GM19240 (cell line): ENCODE measurements around the gene NOL12.

Source experiments
- DNase-seq: peaks from one replicate; pipeline ENCODE4 v3.0.0; 2011; ENCODE audit warnings: low spot score; ENCODE audit not compliant: insufficient read length

The NOL12 gene

GRCh38 chr22:37659066-37659896 is 26.9 kb upstream of the NOL12 start:
- no peak for DNase-seq

- DNase-seq = no peak
Measured at GRCh38 chr22:37659897-37660708, 26.0 kb upstream of the NOL12 start.

- no peak for DNase-seq
Measured at GRCh38 chr22:37660709-37661045, 25.5 kb upstream of the NOL12 start.

DNA sequence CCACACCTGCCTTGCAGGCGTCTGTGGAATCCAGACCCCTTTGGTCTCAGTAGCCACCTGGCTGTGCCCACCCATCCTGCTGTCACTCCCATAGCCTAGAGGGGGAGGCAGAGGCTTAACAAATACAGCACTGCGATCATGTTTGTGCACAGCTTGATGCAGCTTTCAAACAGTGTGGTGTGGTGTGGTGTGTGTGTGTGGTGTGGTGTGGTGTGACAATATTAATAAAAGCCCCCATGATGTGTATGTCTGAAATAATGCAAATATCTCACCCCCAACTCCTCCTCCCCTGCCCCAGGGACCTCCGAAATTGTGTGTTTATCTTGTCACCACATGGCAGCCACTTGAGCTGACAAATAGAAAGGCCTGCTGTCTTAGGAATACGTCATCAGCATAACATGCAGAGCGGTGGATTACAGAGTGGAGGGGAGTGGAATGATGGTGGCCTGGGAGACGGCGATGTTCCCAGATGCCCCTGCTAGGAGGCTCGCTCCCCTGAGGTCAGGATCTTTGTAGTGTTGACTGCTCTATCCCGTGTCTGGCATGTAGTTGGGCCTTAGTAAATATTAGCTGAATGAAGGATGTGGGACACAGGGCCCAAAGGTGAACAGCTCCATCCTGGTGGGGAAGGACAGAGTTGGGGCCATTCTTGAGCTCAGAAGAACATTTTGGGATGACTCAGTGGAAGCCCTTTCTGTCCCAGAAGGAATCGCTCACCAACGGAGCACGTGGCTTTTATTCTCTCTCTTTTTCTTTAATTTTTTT is 24.8 kb upstream of the NOL12 start:
- no peak for DNase-seq

- DNase-seq = no peak
Measured at GRCh38 chr22:37662039-37662438, 24.1 kb upstream of the NOL12 start.

DNA sequence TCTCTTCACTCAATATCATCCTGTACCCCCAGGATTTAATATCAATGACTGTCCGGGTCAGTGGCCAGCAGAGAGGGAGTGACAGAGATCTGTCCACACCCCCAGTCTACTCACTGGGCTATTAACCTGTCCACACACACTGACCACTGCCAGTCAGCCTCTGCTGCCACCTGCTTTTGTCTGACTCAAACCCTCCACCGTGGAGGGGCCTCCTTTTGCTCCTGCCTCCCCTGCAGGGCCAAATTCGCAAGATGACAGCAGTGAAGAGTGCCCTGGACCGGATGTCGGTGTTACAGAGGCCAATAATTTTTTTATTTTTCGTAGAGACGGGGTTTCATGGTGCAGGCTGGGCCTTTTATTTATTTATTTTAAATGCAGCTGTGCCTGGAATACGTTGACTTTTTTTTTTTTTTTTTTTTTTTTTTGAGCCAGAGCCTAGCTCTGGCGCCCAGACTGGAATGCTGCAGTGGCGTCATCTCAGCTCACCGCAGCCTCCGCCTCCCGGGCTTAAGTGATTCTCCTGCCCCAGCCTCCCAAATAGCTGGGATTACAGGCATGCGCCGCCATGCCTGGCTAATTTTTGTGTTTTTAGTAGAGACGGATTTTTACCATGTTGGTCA is 22.5 kb upstream of the NOL12 start:
- no peak for DNase-seq

DNA sequence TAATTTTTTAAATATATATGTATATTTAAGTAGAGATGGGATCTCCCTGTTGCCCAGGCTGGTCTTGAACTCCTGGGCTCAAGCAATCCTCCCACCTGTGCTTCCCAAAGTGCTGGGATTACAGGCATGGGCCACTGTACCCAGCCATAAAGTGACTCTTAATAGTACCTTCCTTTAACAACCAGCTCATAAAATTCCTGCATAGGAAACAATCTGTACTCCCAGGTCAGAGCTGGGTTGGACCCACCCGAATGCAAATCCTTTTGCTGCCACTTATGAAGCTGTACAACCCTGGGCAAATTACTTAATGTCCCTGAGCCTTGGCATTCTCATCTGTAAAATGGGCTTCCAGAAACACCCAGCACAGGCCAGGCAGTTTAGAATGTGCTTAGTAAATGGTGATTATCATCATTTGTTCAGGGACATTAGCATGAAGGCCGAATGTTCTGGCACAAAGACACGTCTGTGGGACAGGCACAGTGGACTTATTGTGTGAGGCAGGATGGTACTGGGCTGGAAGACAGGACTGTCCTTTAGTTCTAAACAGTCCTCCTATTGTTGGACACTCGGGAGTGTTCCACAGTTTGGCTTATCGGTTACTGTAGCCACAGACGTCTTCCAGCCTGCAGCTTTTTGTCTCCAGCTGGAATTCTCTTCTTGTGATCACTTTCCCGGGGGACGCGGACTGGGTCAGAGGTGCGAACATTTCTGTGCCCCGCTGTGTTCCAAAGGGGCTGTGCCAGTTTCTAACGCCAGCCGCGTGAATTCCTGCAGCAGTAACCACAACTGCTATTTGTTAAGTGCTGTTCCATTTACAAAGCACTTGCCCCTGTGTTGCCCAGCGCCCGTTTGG is 21.7 kb upstream of the NOL12 start:
- no peak for DNase-seq

- no peak for DNase-seq
Measured at GRCh38 chr22:37665487-37665886, 20.7 kb upstream of the NOL12 start.

DNA sequence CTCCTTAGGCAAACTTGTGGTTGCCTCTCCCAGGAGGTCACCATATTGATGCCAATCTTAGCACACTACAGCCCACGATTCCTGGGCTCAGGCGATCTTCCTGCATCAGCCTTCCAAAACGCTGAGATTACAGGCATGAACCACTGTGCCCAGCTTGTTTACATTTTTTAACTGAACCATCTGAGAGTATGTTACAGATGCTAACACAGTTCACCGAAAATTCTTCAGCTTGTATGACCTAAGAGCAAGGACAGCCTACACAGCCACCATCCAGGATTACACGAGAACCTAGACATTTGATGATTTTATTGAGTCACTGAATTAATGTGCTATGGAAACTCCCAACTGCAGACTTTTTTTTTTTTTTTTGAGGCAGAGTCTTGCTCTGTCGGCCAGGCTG is 16.6 kb upstream of the NOL12 start:
- no peak for DNase-seq

- no peak for DNase-seq
Measured at GRCh38 chr22:37672206-37672919, 13.8 kb upstream of the NOL12 start.

DNA sequence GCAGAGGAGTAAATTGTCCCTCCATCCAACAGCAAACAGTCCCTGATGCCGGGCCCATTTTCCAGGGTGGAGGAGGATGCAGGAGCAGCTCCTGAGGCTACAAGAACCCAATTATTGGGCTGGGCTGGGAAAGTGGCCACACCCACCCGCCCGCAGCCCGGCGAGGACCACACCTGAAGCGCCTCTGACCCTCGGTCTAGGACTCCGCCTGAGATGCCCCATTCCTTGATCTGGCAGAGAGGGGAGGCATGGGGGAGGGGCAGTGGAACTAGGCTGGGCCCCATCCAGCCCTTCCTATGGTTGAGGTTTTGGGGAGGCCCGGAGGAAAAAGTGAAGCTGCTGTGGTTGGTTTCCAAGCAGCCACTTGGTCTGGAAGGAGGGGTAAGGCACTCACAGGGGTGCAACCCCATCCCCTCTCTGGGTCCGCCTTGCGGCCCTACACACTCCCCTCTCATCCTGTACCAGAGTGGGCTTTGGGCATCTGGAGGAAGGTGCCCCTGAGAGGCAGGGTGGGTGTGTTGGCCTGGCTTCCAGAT is 13.2 kb upstream of the NOL12 start:
- DNase-seq = no peak

GRCh38 chr22:37674248-37674647 is 11.9 kb upstream of the NOL12 start:
- DNase-seq = no peak

- no peak for DNase-seq
Measured at GRCh38 chr22:37674951-37675929, 10.9 kb upstream of the NOL12 start, which contains the start of gene LGALS1. TSS of gene LGALS1 (plus strand) at chr22:37675636. CDS start at chr22:37675703, 67 bp downstream.

GRCh38 chr22:37675930-37676735 is 10.0 kb upstream of the NOL12 start:
- no peak for DNase-seq

- peak; percentile 47 for DNase-seq
Measured at GRCh38 chr22:37676736-37677492, 9.2 kb upstream of the NOL12 start.

GRCh38 chr22:37677493-37677974 is 8.6 kb upstream of the NOL12 start:
- no peak for DNase-seq

DNA sequence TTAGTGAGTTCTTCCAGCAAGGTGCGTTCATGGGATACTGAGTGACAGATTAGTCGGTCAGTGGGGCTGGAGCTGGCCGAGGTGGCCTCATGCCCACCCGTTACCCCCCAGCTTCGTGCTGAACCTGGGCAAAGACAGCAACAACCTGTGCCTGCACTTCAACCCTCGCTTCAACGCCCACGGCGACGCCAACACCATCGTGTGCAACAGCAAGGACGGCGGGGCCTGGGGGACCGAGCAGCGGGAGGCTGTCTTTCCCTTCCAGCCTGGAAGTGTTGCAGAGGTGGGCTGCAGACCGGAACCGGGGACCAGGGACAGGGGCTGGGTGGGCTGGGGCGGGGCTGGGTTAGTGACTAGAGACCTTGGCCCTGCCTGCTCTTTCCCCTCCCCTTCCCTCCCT is 7.8 kb upstream of the NOL12 start:
- DNase-seq = no peak
